Keratinocyte (primary cell): ENCODE results near the gene SSTR3.

ENCODE experiments used
- CTCF ChIP-seq, 3 experiments: IDR thresholded peaks in 1 of 3; conservative IDR thresholded peaks in 1 of 3; optimal IDR thresholded peaks in 1 of 3; 2 replicates in 2 of 3; 3 replicates in 1 of 3; pipeline versions ENCODE3 to v1.5.1; 2011; ENCODE audit warnings: low read length in 3 of 3, mild to moderate bottlenecking in 3 of 3, moderate library complexity in 2 of 3, control low read depth in 1 of 3, inconsistent platforms in 1 of 3; ENCODE audit not compliant: insufficient read depth in 2 of 3; ENCODE audit errors: extremely low read depth in 1 of 3
- EZH2 ChIP-seq: IDR thresholded peaks from one replicate; pipeline ENCODE4 v1.6.1; 2012; ENCODE audit warnings: inconsistent platforms, mild to moderate bottlenecking, low read length, moderate library complexity

GRCh38 chr22:37186228-37186996 lies 25.9 kb downstream of the SSTR3 start:
- TF ChIP-seq EZH2 (no peak), CTCF (optimal IDR thresholded peaks at IDR 0.05 in 1 of 3, IDR thresholded peaks at IDR 0.05 in 1 of 3, conservative IDR thresholded peaks at IDR 0.05 in 1 of 3; ENCODE audit: extremely low read depth in 1 of 3, insufficient read depth in 2 of 3, low read length in 3 of 3) (no peak)
